Mesodermal cell (in vitro differentiated cells): ENCODE data around the gene SLC9A3.
"Not testable (repeated sequence)": the region's sequence is repeated elsewhere in the genome, so short reads cannot be mapped to it uniquely, and the experiment has no call there.

Experiments used
- H3K27ac ChIP-seq: 2 replicates; pipeline ENCODE4 v1.7.0; 2013; ENCODE audit warnings: mild to moderate bottlenecking, low read depth, low read length, moderate library complexity; ENCODE audit not compliant: severe bottlenecking
- H3K36me3 ChIP-seq: 2 replicates; pipeline ENCODE4 v1.7.1; 2013; ENCODE audit warnings: mild to moderate bottlenecking, low read length, moderate library complexity; ENCODE audit not compliant: control insufficient read depth, insufficient read depth
- H3K4me1 ChIP-seq: one replicate; pipeline ENCODE4 v1.7.1; 2013; ENCODE audit warnings: mild to moderate bottlenecking, low read length; ENCODE audit not compliant: insufficient read depth, control insufficient read depth, poor library complexity, severe bottlenecking
- H3K4me3 ChIP-seq: 2 replicates; pipeline ENCODE4 v1.7.0; 2013; ENCODE audit warnings: low read length, control low read depth, mild to moderate bottlenecking; ENCODE audit not compliant: insufficient read depth, poor library complexity, severe bottlenecking; ENCODE audit errors: extremely low read depth
- H3K9me3 ChIP-seq: 2 replicates; pipeline ENCODE4 v1.7.1; 2013; ENCODE audit warnings: mild to moderate bottlenecking, low read length, moderate library complexity; ENCODE audit not compliant: control insufficient read depth
- WGBS, 2 experiments: methylation state at CpG; one replicate each; pipeline ENCODE4 v1.1.5; 2013; ENCODE audit warnings: missing lambda C conversion rate in 2 of 2; ENCODE audit not compliant: insufficient coverage in 2 of 2; 5-methylcytosine and 5-hydroxymethylcytosine counted together

SLC9A3 gene

DNA sequence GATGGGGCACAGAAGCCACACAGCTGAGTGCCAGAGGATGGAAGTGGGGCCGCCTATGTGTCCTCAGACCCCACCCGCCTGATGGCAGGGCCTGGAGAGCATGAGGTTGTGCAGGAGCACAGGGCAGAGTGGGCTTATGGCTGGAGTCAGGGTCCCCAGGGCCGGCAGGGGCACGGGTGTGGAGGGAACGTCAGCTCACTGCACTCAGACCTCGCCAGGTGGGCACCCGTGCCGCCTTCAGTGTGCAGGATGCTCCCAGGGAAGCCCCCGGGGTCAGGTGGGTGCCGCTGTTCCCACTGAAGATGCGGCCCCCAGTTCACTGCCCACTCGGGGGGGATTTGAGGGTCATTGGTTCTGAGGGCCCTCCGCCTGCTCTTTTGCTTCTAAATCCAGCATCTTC is 46.4 kb downstream of the SLC9A3 start:
- Histone ChIP-seq H3K9me3 (no peaks in the 10 kb centered on the region), H3K36me3 (no peaks in the 10 kb centered on the region), H3K4me3 (no peak overlapping the region), H3K27ac (no peak overlapping the region), H3K4me1 (peaks cover 6% of the 10 kb centered on the region)
- WGBS, 2 experiments, result 87 to 95% methylated on average over 12 to 13 of the region's 13 CpGs

- Histone ChIP-seq H3K4me1 (peaks cover 9% of the 10 kb centered on the region), H3K27ac (no peak overlapping the region), H3K4me3 (no peak overlapping the region), H3K9me3 (no peaks in the 10 kb centered on the region), H3K36me3 (no peaks in the 10 kb centered on the region)
- WGBS, 2 experiments, result 93 to 94% methylated on average over 11 to 19 of the region's 19 CpGs
Measured at GRCh38 chr5:477247-477646, 47.0 kb downstream of the SLC9A3 start.

DNA sequence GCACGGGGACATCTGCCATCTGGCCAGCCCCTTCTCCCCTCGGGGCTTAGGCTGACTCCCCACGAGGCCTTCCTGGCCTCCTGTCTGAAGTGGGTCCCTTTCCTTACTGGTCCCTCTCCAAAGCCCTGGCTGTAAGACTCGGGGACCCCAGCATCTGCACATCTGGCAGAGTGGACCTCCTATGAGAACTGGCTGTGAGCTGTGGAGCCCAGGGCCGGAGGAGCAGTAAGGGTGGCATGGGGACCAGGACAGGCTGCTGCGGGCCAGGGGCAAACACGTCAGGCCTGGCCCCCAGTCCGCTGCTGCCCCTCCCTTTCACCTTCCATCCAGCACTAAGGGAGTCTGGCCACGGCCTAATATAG is 47.5 kb downstream of the SLC9A3 start:
- 83 to 85% methylated on average over 4 to 9 of the region's 9 CpGs for WGBS, 2 experiments
- no peaks in the 10 kb centered on the region for H3K9me3 ChIP-seq
- no peaks in the 10 kb centered on the region for H3K36me3 ChIP-seq
- H3K4me1 ChIP-seq, result peaks cover 13% of the 10 kb centered on the region
- no peak overlapping the region for H3K27ac ChIP-seq
- no peak overlapping the region for H3K4me3 ChIP-seq

DNA sequence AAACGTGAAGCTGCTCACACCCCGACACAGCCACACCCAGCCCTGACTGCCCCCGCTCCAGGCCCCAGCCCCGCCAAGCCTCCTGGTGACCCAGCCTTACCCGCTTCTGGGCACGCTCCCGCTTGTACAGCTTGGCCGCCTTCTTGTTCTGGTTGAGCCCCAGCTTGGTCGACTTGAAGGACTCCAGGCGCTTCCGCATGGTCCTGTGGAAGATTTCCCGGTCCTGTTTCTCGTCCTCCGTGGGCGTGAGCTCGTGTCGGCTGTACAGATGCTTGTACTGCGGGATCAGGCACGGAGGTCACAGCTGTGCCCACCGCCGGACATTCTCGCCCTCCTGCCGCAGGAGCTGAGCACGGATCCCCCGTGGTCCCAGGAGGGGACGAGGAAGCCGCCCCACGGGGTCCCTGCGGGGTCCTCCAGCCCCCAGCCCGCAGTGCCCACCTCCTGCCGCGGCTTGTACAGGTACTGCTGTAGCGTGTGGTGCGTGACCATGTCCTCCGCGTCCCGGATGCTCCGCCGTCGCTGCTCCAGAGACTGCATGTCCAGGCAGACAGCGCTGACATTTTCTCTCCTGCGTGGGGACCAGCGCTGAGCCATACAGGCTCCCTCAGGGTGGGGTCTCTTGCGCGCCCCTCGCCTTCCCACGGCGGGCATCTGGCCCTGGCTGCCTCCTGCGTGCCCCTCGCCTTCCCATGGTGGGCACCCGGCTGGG is 48.0 kb downstream of the SLC9A3 start:
- H3K27ac ChIP-seq, result no peak overlapping the region
- 84 to 88% methylated on average over 49 to 51 of the region's 51 CpGs for WGBS, 2 experiments
- no peak overlapping the region for H3K4me3 ChIP-seq

GRCh38 chr5:475704-476101 is 48.5 kb downstream of the SLC9A3 start:
- no peak overlapping the region for H3K4me3 ChIP-seq
- peaks cover 4% of the 10 kb centered on the region for H3K36me3 ChIP-seq
- no peak overlapping the region for H3K27ac ChIP-seq
- no peaks in the 10 kb centered on the region for H3K9me3 ChIP-seq
- 72 to 79% methylated on average over 8 of the region's 8 CpGs for WGBS, 2 experiments
- peaks cover 13% of the 10 kb centered on the region for H3K4me1 ChIP-seq

More for the DNA sequence above, 48.0 kb downstream of the SLC9A3 start:
- peaks cover 13% of the 10 kb centered on the region for H3K4me1 ChIP-seq
- no peaks in the 10 kb centered on the region for H3K9me3 ChIP-seq
- H3K36me3 ChIP-seq, result no peaks in the 10 kb centered on the region

DNA sequence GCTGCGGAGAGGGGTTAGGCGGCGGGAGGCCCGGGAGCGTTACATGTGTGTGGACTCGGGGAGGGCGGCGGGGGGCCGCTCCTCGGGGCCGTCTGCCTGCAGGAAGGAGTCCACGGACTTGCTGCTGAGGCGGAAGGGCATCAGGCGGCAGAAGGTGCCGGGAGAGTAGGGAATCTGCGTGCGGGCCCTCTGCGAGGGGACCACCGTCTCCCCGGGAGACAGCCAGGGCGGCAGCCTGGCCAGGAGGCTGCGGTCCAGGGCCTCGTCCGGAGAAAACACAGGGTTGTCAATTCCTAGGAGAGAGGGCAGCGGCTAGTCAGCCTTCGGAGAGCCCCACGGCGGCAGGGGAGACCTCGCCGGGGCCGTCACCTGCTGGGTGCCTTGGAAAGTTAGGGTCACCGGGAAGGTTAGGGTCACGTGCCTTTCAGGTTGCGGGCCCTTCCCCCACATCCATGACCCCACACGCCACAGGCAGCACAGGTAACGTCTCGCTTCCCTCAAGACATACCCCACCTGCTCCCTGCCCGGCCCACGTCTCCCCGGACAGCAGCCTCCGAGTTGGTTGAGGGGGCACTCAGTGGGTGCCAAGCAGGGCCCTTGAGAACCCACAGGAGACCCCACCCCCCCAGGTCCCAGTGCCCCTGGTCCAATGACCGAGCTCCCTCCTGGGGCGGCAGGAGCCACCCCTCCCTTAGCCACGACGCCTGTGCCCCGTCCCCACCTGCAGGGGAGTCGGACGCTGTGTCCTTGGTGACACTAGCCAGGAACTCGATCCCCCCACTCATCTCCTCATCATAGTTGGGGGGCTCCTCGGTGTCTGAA is 49.2 kb downstream of the SLC9A3 start:
- peaks cover 4% of the 10 kb centered on the region for H3K36me3 ChIP-seq
- 9 to 14% methylated on average over 36 to 40 of the region's 50 CpGs for WGBS, 2 experiments
- H3K4me3 ChIP-seq, result peak overlapping the region; percentile 8
- no peaks in the 10 kb centered on the region for H3K9me3 ChIP-seq
- peaks cover 13% of the 10 kb centered on the region for H3K4me1 ChIP-seq
- H3K27ac ChIP-seq, result no peak overlapping the region

DNA sequence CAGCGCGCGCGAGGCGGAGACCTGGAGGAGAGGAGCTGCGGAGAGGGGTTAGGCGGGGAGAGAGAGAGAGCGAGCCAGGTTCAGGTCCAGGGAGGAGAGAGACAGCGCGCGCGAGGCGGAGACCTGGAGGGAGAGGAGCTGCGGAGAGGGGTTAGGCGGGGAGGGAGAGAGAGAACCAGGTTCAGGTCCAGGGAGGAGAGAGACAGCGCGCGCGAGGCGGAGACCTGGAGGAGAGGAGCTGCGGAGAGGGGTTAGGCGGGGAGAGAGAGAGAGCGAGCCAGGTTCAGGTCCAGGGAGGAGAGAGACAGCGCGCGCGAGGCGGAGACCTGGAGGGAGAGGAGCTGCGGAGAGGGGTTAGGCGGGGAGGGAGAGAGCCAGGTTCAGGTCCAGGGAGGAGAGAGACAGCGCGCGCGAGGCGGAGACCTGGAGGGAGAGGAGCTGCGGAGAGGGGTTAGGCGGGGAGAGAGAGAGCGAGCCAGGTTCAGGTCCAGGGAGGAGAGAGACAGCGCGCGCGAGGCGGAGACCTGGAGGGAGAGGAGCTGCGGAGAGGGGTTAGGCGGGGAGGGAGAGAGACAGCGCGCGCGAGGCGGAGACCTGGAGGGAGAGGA is 49.9 kb downstream of the SLC9A3 start:
- not testable (repeated sequence) for H3K36me3 ChIP-seq, H3K9me3 ChIP-seq, H3K27ac ChIP-seq
- Histone ChIP-seq H3K4me3 (peak overlapping the region; percentile 75), H3K4me1 (peaks cover 13% of the 10 kb centered on the region)
- 5% methylated on average over 4 of the region's 50 CpGs; no CpG with 5 or more reads in 1 of the 2 experiments for WGBS, 2 experiments

DNA sequence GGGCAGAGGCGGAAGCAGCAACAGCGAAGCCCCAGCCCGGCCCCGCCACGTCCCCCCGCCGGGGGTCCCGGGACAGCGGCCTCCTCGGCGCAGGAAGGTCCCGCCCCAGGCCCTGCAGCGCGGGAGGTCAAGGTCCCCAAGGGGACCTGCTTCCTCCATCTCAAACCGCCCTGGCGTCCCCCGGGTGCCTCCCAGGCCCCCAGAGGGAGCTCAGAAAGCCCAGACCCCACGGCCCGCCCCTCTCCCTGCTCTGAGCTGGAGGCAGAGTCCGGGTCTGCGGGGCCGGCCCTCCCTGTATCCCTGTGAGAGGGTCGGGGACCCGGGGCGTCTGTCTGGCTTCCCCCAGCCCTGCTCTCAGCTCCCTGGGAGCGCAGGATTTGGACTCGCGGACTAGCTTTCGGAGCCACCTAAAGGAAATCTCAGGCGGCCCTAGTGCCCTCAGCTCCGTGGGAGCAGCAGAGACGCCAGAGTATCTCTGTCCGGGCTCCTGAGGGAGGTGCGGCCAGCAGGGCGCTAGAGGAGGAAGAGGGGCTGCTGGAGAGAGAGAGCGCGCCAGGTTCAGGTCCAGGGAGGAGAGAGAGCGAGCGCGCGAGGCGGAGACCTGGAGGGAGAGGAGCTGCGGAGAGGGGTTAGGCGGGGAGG is 50.6 kb downstream of the SLC9A3 start:
- 1% methylated on average over 37 to 43 of the region's 44 CpGs for WGBS, 2 experiments
- Histone ChIP-seq H3K4me3 (peak overlapping the region; percentile 75), H3K4me1 (peaks cover 13% of the 10 kb centered on the region), H3K9me3 (no peaks in the 10 kb centered on the region), H3K36me3 (peaks cover 7% of the 10 kb centered on the region), H3K27ac (no peak overlapping the region)

- peak overlapping the region; percentile 69 for H3K27ac ChIP-seq
- H3K4me1 ChIP-seq, result peaks cover 13% of the 10 kb centered on the region
- 0% methylated on average over 101 to 102 of the region's 137 CpGs for WGBS, 2 experiments
- peaks cover 7% of the 10 kb centered on the region for H3K36me3 ChIP-seq
- peak overlapping the region; percentile 75 for H3K4me3 ChIP-seq
- no peaks in the 10 kb centered on the region for H3K9me3 ChIP-seq
Measured at GRCh38 chr5:472656-473550, 51.3 kb downstream of the SLC9A3 start.
